ENCODE data around the gene MED7. TPM values are rescaled to one million over a fixed set of nuclear protein-coding genes. Genes with fewer than 3 reads are reported as not detected.

Gene MED7
- total RNA-seq, 1 donor from 2014 or later = 18.2 TPM

DNA sequence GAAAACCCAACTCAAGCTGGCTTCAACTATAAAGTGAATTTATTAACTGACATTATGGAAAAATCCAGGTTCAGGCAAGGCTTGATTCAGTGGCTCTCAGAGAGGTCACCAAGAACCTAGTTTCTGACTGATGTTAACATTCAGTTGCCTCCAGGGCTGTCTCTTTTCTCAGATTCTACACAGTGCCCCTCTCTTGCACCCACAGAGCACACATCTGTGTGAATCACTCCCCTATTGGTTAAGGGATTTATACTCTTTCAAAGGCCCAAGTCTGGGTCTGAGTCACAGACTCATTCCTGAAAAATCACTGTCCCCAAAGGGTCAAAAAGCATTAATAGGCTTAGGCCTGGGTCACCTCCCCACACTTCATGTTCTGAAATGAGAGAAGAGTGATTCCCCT, 27.7 kb downstream of the MED7 start:
- DNase-seq (ENCODE audit: low spot score, unreplicated experiment) = no peak
- no peak for TF ChIP-seq CTCF (IDR thresholded peaks at IDR 0.05; ENCODE audit: unreplicated experiment)
- no peak overlapping the region for H3K27ac Mint-ChIP-seq
- peaks cover 2% of the 10 kb centered on the region for H3K4me1 Mint-ChIP-seq (ENCODE audit: low read depth)
- no peaks in the 10 kb centered on the region for H3K9me3 Mint-ChIP-seq (ENCODE audit: low read depth)
- no peaks in the 10 kb centered on the region for H3K36me3 Mint-ChIP-seq (ENCODE audit: insufficient read depth)
- H3K4me3 Mint-ChIP-seq (ENCODE audit: low read depth) = no peak overlapping the region
- no peaks in the 10 kb centered on the region for H3K27me3 Mint-ChIP-seq

DNA sequence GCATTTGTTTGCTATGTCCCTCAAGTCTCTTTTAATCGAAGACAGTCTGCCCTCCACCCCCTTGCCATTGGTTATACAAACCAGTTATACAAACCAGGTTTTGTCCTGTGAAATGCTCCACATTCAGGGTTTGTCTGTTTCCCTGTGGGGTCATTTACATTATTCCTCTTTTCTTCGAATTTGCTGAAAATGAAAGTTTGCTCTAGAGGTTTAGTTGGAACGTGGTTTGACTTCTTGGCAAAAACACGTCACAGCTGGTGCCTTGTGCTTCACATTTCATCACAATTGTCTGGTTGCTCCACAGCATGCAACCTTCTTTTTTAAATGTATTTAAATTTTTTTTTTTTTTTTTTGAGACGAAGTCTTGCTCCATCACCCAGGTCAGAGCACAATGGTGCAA, 29.7 kb downstream of the MED7 start:
- Mint-ChIP-seq H3K27ac (no peak overlapping the region), H3K36me3 (ENCODE audit: insufficient read depth) (no peaks in the 10 kb centered on the region), H3K27me3 (no peaks in the 10 kb centered on the region), H3K4me3 (ENCODE audit: low read depth) (no peak overlapping the region), H3K9me3 (ENCODE audit: low read depth) (no peaks in the 10 kb centered on the region), H3K4me1 (ENCODE audit: low read depth) (peaks cover 2% of the 10 kb centered on the region)
- no peak for DNase-seq (ENCODE audit: low spot score, unreplicated experiment)
- no peak for TF ChIP-seq CTCF (IDR thresholded peaks at IDR 0.05; ENCODE audit: unreplicated experiment)

DNA sequence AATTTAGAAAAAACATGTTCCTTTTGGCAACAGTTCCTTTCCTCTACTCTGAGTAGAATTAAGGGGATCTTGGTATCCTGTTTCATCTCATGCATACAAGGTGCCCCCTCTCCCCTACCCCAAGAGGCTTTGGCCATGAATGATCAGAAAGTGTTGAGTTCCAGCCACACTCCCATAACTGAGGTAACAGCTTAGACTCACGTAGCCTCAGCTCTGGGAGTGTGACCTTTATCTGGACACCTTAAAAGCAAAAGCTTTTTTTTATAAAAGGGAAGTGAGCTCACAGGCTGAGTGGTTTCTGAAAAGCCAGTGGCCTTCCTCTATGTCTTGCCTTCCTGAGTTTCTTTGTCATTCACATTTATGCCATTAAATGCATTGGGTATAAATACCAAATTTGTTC, 32.9 kb downstream of the MED7 start:
- no peak overlapping the region for H3K27ac Mint-ChIP-seq
- no peaks in the 10 kb centered on the region for H3K27me3 Mint-ChIP-seq
- H3K36me3 Mint-ChIP-seq (ENCODE audit: insufficient read depth) = no peaks in the 10 kb centered on the region
- peaks cover 2% of the 10 kb centered on the region for H3K4me1 Mint-ChIP-seq (ENCODE audit: low read depth)
- no peak for TF ChIP-seq CTCF (IDR thresholded peaks at IDR 0.05; ENCODE audit: unreplicated experiment)
- no peak overlapping the region for H3K4me3 Mint-ChIP-seq (ENCODE audit: low read depth)
- H3K9me3 Mint-ChIP-seq (ENCODE audit: low read depth) = no peaks in the 10 kb centered on the region
- no peak for DNase-seq (ENCODE audit: low spot score, unreplicated experiment)

- no peak within 1 kb of the TSS for H3K4me3 Mint-ChIP-seq (ENCODE audit: low read depth)
- DNase-seq (ENCODE audit: low spot score, unreplicated experiment) = no peak
- no peak within 1 kb of the TSS for H3K27ac Mint-ChIP-seq
- no peak for TF ChIP-seq CTCF (IDR thresholded peaks at IDR 0.05; ENCODE audit: unreplicated experiment)
- H3K36me3 Mint-ChIP-seq (ENCODE audit: insufficient read depth) = no peaks in the 10 kb centered on the region
- no peaks in the 10 kb centered on the region for H3K27me3 Mint-ChIP-seq
- peaks cover 2% of the 10 kb centered on the region for H3K4me1 Mint-ChIP-seq (ENCODE audit: low read depth)
- no peaks in the 10 kb centered on the region for H3K9me3 Mint-ChIP-seq (ENCODE audit: low read depth)
Measured at GRCh38 chr5:157108976-157109375, 33.7 kb downstream of the MED7 start, which contains the start of gene HAVCR2. TSS of gene HAVCR2 (minus strand) at chr5:157109044. CDS start at chr5:157108983, 61 bp downstream.

- DNase-seq (ENCODE audit: low spot score, unreplicated experiment) = no peak
- no peak for TF ChIP-seq CTCF (IDR thresholded peaks at IDR 0.05; ENCODE audit: unreplicated experiment)
- Mint-ChIP-seq H3K36me3 (ENCODE audit: insufficient read depth) (no peaks in the 10 kb centered on the region), H3K4me3 (ENCODE audit: low read depth) (no peak overlapping the region), H3K27ac (no peak overlapping the region), H3K4me1 (ENCODE audit: low read depth) (no peaks in the 10 kb centered on the region), H3K27me3 (no peaks in the 10 kb centered on the region), H3K9me3 (ENCODE audit: low read depth) (no peaks in the 10 kb centered on the region)
Measured at GRCh38 chr5:157107508-157107907, 35.2 kb downstream of the MED7 start.

Data from progenitor cell of endocrine pancreas (in vitro differentiated cells).